ENCODE results near the gene EGLN3. TPM values are rescaled to one million over a fixed set of nuclear protein-coding genes. Genes with fewer than 3 reads are reported as not detected.

The EGLN3 gene
- total and polyA plus RNA-seq, 10 of the 15 experiments (the other 5 are each of a cell fraction or from before 2014, with no cell fraction given) = 0.42 to 8.1 (median 2.0) TPM

DNA sequence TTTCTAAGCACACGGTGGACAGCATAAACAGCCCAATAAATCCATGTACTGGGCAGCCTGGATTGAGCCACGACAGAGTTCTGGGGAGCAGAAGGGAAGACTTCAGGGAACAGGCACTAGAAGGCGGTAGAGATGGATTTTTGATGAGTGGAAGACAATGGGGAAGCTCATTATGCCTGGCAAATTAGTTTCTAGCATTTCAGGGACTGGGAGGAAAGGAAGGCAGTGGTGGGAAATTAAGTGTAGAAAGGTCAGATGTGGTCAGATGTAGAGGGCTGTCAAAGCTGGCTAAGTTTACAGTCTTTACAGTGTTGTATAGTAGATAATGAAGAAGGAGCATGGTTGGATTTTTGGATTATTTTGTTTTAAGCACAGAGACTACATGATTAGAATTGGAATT is 9.2 kb downstream of the EGLN3 start:
- peaks cover 3% of the 10 kb centered on the region for H3K79me2 ChIP-seq (ENCODE audit: control insufficient read depth, insufficient read depth, low read length)
- peaks cover 1% of the 10 kb centered on the region; the same call in 1 of the 3 replicates for H3K9me3 ChIP-seq (replicated peaks; ENCODE audit: control insufficient read depth, insufficient read depth, low read length)
- no peaks in the 10 kb centered on the region for H3K4me1 ChIP-seq (ENCODE audit: control insufficient read depth, insufficient read depth, low read length)
- H3K36me3 ChIP-seq (ENCODE audit: control insufficient read depth in 2 of 2, insufficient read depth in 2 of 2, low read length in 1 of 2) = no peaks in the 10 kb centered on the region
- ChIA-PET RAD21 (ENCODE audit: unreplicated experiment) (interaction anchor here (0.6 to 8.5 kb wide), 19 partner anchors 8 to 156 kb away, joined by 3 to 168 read pairs (median 4); no protein-coding TSS in a partner anchor), CTCF (interaction anchor here (0.6 to 9.1 kb wide), 17 partner anchors 9 to 1136 kb away, joined by 3 to 176 read pairs (median 4); no protein-coding TSS in a partner anchor), POLR2A (interaction anchor here (0.5 to 1.1 kb wide), 11 partner anchors 8 to 281 kb away, joined by 3 to 7 read pairs (median 3); partner anchors contain the start of gene EGLN3), SMC1A (ENCODE audit: uncharacterized antibody, unreplicated experiment) (interaction anchor here (0.7 to 9.0 kb wide), 23 partner anchors 9 to 287 kb away, joined by 3 to 184 read pairs (median 4); partner anchors contain the start of gene EGLN3)
- ATAC-seq = no peak
- no peak for FAIRE-seq
- H3K27me3 ChIP-seq (replicated peaks in 1 of 2; ENCODE audit: control insufficient read depth in 2 of 2, insufficient read depth in 2 of 2, low read length in 1 of 2) = no peaks in the 10 kb centered on the region
- H2AFZ ChIP-seq (ENCODE audit: control insufficient read depth, low read depth, low read length) = no peak overlapping the region
- in situ Hi-C loops (cut with MboI) (no loop called here), intact Hi-C loops (cut with micrococcal nuclease; ENCODE audit: unreplicated experiment) (no loop called here)
- DNase-seq (ENCODE audit: low read depth, low spot score) = no peak
- no peak overlapping the region for H3K4me2 ChIP-seq (ENCODE audit: control insufficient read depth, insufficient read depth)
- no peak overlapping the region for H3K9ac ChIP-seq (ENCODE audit: control insufficient read depth, insufficient read depth, low read length)
- H3K4me3 ChIP-seq = no peak overlapping the region
- no peaks in the 10 kb centered on the region for H4K20me1 ChIP-seq (ENCODE audit: control insufficient read depth, insufficient read depth)
- BruUV-seq (replicated peaks) = no TSS peak
- peak; percentile 25 to 38; a peak in 2 of 4 replicates for TF ChIP-seq IKZF2 (IDR thresholded peaks at IDR 0.05)
- no peak for TF ChIP-seq NR2F1 (conservative IDR thresholded peaks at IDR 0.05)
- H3K27ac ChIP-seq (ENCODE audit: control insufficient read depth, insufficient read depth) = no peak overlapping the region
- WGBS (ENCODE audit: insufficient coverage, insufficient replicate concordance, low lambda C conversion rate, missing lambda C conversion rate) = 4% methylated on average over 3 of the region's 3 CpGs

DNA sequence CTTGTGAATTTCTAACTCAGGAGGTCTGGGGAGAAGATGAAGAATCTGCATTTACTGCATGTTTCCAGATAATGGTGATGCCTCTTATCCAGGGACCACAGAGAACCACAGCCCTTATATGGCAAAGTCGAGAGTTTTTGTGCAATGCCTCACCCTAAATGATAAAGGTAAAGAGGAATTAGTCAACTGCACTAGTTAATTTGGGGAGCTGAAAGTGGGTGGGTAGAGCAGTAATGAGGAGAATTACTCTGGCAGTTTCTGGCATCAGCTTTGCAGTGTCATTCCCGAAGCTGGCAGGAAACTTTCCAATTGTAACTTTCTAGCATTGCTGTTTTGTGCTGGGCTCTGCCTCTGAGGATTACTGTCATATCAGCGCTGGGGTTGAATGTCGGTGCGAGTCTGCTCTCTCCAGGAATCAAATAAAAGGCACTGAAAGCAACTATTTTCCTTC is 10.3 kb downstream of the EGLN3 start:
- in situ Hi-C loops (cut with MboI) = no loop called here
- 35% methylated on average over 5 of the region's 5 CpGs for WGBS (ENCODE audit: insufficient coverage, insufficient replicate concordance, low lambda C conversion rate, missing lambda C conversion rate)
- intact Hi-C loops (cut with micrococcal nuclease; ENCODE audit: unreplicated experiment) = no loop called here
- no peaks in the 10 kb centered on the region for H3K36me3 ChIP-seq (ENCODE audit: control insufficient read depth in 2 of 2, insufficient read depth in 2 of 2, low read length in 1 of 2)
- H2AFZ ChIP-seq (ENCODE audit: control insufficient read depth, low read depth, low read length) = no peak overlapping the region
- no peak for DNase-seq (ENCODE audit: low read depth, low spot score)
- ATAC-seq = no peak
- CTCF ChIA-PET = interaction anchor here (0.9 to 9.1 kb wide), 10 partner anchors 11 to 157 kb away, joined by 3 to 176 read pairs (median 5); no protein-coding TSS in a partner anchor
- BruUV-seq (replicated peaks) = no TSS peak
- SMC1A ChIA-PET (ENCODE audit: uncharacterized antibody, unreplicated experiment) = interaction anchor here (1.1 to 9.0 kb wide), 11 partner anchors 10 to 288 kb away, joined by 3 to 184 read pairs (median 10); partner anchors contain the start of gene EGLN3
- peaks cover 3% of the 10 kb centered on the region for H3K79me2 ChIP-seq (ENCODE audit: control insufficient read depth, insufficient read depth, low read length)
- FAIRE-seq = no peak
- no peak overlapping the region for H3K9ac ChIP-seq (ENCODE audit: control insufficient read depth, insufficient read depth, low read length)
- TF ChIP-seq YY1 (IDR thresholded peaks at IDR 0.05; ENCODE audit: low read depth, low read length) (no peak), NKRF (conservative IDR thresholded peaks at IDR 0.05) (no peak), FOS (IDR thresholded peaks at IDR 0.05; ENCODE audit: borderline replicate concordance, extremely low read depth, insufficient read length) (no peak), RUNX3 (IDR thresholded peaks at IDR 0.05; ENCODE audit: low read length) (no peak), RELB (IDR thresholded peaks at IDR 0.05; ENCODE audit: low read depth) (no peak), SRF (IDR thresholded peaks at IDR 0.05; ENCODE audit: low read depth in 2 of 2, low read length in 2 of 2) (peak in 1 of 2 experiments; percentile 70; a peak in 1 of 4 replicates), TCF3 (IDR thresholded peaks at IDR 0.05; ENCODE audit: borderline replicate concordance, insufficient read depth, low read depth, low read length) (no peak)
- peaks cover 1% of the 10 kb centered on the region; the same call in 1 of the 3 replicates for H3K9me3 ChIP-seq (replicated peaks; ENCODE audit: control insufficient read depth, insufficient read depth, low read length)
- POLR2A ChIA-PET = interaction anchor here (0.8 kb wide), 2 partner anchors 8 to 160 kb away, joined by 3 read pairs; no protein-coding TSS in a partner anchor
- H3K4me3 ChIP-seq = no peak overlapping the region
- H4K20me1 ChIP-seq (ENCODE audit: control insufficient read depth, insufficient read depth) = no peaks in the 10 kb centered on the region
- RAD21 ChIA-PET (ENCODE audit: unreplicated experiment) = interaction anchor here (0.7 to 3.8 kb wide), 6 partner anchors 10 to 143 kb away, joined by 3 to 12 read pairs (median 4); no protein-coding TSS in a partner anchor
- no peak overlapping the region for H3K4me2 ChIP-seq (ENCODE audit: control insufficient read depth, insufficient read depth)
- no peaks in the 10 kb centered on the region for H3K27me3 ChIP-seq (replicated peaks in 1 of 2; ENCODE audit: control insufficient read depth in 2 of 2, insufficient read depth in 2 of 2, low read length in 1 of 2)
- H3K4me1 ChIP-seq (ENCODE audit: control insufficient read depth, insufficient read depth, low read length) = no peaks in the 10 kb centered on the region
- H3K27ac ChIP-seq (ENCODE audit: control insufficient read depth, insufficient read depth) = no peak overlapping the region

Data from GM12878 (cell line).